Measurements from ENCODE around the gene NAP1L1. TPM values are rescaled to one million over a fixed set of nuclear protein-coding genes. Genes with fewer than 3 reads are reported as not detected.

Gene NAP1L1
- total and polyA plus RNA-seq, 8 donors = 413 to 1,106 (median 934) TPM

DNA sequence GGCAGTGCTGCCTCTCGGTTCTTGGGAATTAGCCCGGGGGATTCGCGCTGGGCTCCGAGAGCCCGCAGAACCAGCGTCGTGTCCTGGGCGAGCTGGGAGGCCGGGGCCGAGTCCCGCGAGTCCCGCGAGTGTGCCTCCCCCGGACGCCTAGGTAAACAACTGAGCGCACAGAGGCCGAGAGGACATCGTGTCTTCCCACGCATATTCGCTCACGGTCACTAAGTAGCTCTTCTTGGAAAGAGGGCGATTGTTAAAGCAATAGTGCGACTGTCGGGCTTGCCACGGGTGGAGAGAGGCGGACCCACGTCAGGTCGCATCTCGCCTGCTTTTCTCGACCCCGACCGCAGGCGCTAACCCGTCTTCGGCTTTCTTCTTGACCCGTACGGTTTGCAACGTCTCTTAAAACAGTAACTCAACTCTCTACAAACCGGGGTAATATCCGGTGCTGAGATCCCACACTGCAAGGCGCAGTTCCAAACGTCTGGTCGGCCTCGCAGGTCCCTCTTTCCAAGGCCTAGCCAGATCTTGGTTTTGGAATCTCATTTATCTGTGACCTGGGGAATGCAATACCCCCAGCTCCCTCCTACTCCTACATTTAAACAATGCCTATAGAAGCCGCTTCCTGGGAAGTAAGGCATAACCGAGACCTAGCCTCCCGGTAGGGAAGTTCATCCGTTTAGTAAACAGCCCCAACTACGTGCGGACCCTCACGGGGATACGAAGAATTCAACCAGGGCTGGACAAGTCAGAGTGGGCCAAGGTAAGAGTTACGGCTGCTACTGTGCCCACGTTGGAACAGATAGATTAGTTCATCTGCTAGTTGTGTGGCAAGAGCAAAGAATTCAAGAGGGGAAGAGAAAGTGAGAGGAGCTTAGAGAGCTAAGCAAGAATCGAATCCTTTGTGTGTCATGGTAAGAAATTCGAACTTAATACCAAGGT is 52.2 kb downstream of the NAP1L1 start:
- H3K27ac ChIP-seq = peak overlapping the region; percentile 95
- TF ChIP-seq, protein P1, sequence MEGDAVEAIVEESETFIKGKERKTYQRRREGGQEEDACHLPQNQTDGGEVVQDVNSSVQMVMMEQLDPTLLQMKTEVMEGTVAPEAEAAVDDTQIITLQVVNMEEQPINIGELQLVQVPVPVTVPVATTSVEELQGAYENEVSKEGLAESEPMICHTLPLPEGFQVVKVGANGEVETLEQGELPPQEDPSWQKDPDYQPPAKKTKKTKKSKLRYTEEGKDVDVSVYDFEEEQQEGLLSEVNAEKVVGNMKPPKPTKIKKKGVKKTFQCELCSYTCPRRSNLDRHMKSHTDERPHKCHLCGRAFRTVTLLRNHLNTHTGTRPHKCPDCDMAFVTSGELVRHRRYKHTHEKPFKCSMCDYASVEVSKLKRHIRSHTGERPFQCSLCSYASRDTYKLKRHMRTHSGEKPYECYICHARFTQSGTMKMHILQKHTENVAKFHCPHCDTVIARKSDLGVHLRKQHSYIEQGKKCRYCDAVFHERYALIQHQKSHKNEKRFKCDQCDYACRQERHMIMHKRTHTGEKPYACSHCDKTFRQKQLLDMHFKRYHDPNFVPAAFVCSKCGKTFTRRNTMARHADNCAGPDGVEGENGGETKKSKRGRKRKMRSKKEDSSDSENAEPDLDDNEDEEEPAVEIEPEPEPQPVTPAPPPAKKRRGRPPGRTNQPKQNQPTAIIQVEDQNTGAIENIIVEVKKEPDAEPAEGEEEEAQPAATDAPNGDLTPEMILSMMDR (IDR thresholded peaks at IDR 0.05) = no peak
- DNase-seq = peak in 2 of 4 donors; percentile 52 to 62
- peaks cover 0 to 36% of the 10 kb centered on the region in 2 donors for H3K27me3 ChIP-seq
- H3K4me1 ChIP-seq = peaks cover 0 to 31% of the 10 kb centered on the region in 2 donors
- peak; percentile 42 for ATAC-seq
- H3K4me3 ChIP-seq = peak overlapping the region; percentile 57 to 68
- intact Hi-C loops (cut with DNase I) = loop anchor here in 1 of 2 donors (10.0 kb wide), 2 partner anchors 208 to 468 kb away; no protein-coding TSS in a partner anchor
- H3K9me3 ChIP-seq = no peaks in the 10 kb centered on the region
- no peaks in the 10 kb centered on the region for H3K36me3 ChIP-seq

GRCh38 chr12:76031414-76032042 is 53.0 kb downstream of the NAP1L1 start, which contains the start of gene PHLDA1:
Gene PHLDA1 (minus strand): TSS chr12:76031776.
- H3K4me1 ChIP-seq = peaks cover 0 to 32% of the 10 kb centered on the region in 2 donors
- no peaks in the 10 kb centered on the region for H3K36me3 ChIP-seq
- H3K27ac ChIP-seq = peak within 1 kb of the TSS; percentile 95
- TF ChIP-seq, protein P1 (IDR thresholded peaks at IDR 0.05) = peak; percentile 52 to 70
- ATAC-seq (peak; percentile 92), DNase-seq (peak; percentile 96 to 98 (median 97))
- peak within 1 kb of the TSS; percentile 57 to 68 for H3K4me3 ChIP-seq
- intact Hi-C loops (cut with DNase I) = loop anchor here in 1 of 2 donors (10.0 kb wide), 2 partner anchors 207 to 467 kb away; no protein-coding TSS in a partner anchor
- no peaks in the 10 kb centered on the region for H3K9me3 ChIP-seq
- H3K27me3 ChIP-seq = peaks cover 0 to 36% of the 10 kb centered on the region in 2 donors

DNA sequence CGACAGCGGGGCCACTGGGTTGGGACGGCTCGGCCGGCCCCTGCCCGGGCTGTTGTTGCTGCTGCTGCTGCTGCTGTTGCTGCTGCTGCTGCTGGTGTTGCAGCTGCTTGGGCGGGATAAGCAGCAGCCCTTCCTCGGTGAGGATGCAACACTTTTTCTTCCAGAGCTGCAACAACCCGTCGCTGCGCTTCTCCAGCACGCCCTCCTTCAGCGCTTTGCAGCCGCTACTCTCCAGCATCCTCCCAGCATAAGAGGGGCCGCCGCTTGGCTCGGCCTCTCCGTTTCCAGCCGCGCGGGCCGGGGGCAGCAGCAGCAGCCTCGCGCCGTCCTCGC is 53.4 kb downstream of the NAP1L1 start:
- Histone ChIP-seq H3K27ac (peak overlapping the region; percentile 95), H3K4me1 (peaks cover 0 to 34% of the 10 kb centered on the region in 2 donors), H3K4me3 (peak overlapping the region; percentile 57 to 68), H3K36me3 (no peaks in the 10 kb centered on the region), H3K9me3 (no peaks in the 10 kb centered on the region), H3K27me3 (peaks cover 0 to 36% of the 10 kb centered on the region in 2 donors)
- no peak for ATAC-seq
- peak in 1 of 4 donors; percentile 85 for DNase-seq
- TF ChIP-seq, protein P1 (IDR thresholded peaks at IDR 0.05) = no peak
- intact Hi-C loops (cut with DNase I) = loop anchor here in 1 of 2 donors (10.0 kb wide), 2 partner anchors 206 to 466 kb away; no protein-coding TSS in a partner anchor

GRCh38 chr12:76030341-76031080 is 54.0 kb downstream of the NAP1L1 start:
- H3K36me3 ChIP-seq = no peaks in the 10 kb centered on the region
- peaks cover 0 to 36% of the 10 kb centered on the region in 2 donors for H3K27me3 ChIP-seq
- DNase-seq (peak in 2 of 4 donors; percentile 61 to 87), ATAC-seq (peak; percentile 18)
- H3K27ac ChIP-seq = peak overlapping the region; percentile 95
- H3K9me3 ChIP-seq = no peaks in the 10 kb centered on the region
- TF ChIP-seq, protein P1 (IDR thresholded peaks at IDR 0.05) = no peak
- intact Hi-C loops (cut with DNase I) = loop anchor here in 1 of 2 donors (10.0 kb wide), 2 partner anchors 206 to 466 kb away; no protein-coding TSS in a partner anchor
- H3K4me3 ChIP-seq = peak overlapping the region; percentile 57 to 68
- peaks cover 0 to 34% of the 10 kb centered on the region in 2 donors for H3K4me1 ChIP-seq

Measured in left lung (tissue), 10 donors.